ENCODE measurements around the gene PKD2. TPM values are rescaled to one million over a fixed set of nuclear protein-coding genes. Genes with fewer than 3 reads are reported as not detected.

The PKD2 gene
- total and polyA plus RNA-seq, 2 of the 4 experiments (the other 2 are of a cell fraction): 43.8 to 51.3 TPM

- Histone ChIP-seq H3K4me2 (ENCODE audit: low read depth, low read length) (no peak overlapping the region), H3K4me3 (ENCODE audit: insufficient read depth, low read depth, low read length) (no peak overlapping the region), H4K8ac (ENCODE audit: low read depth in 2 of 2, low read length in 2 of 2) (no peak overlapping the region), H4K20me1 (ENCODE audit: insufficient read depth, low read length) (no peaks in the 10 kb centered on the region), H3K4me1 (ENCODE audit: control insufficient read depth, insufficient read depth, low read length) (no peaks in the 10 kb centered on the region), H3K14ac (replicated peaks; ENCODE audit: low read depth, low read length) (no peak overlapping the region), H2AFZ (replicated peaks; ENCODE audit: low read length, poor library complexity) (peak overlapping the region; percentile 29), H3K36me3 (ENCODE audit: control insufficient read depth, insufficient read depth, low read length) (no peaks in the 10 kb centered on the region), H2BK5ac (ENCODE audit: low read depth, low read length, poor library complexity, severe bottlenecking) (no peak overlapping the region), H3K27me3 (ENCODE audit: control insufficient read depth, insufficient read depth, low read length) (no peaks in the 10 kb centered on the region; the same call in 1 of the 2 replicates), H2BK15ac (ENCODE audit: low read depth, low read length) (no peak overlapping the region), H3K9ac (ENCODE audit: low read depth, low read length) (no peak overlapping the region), H2AK9ac (replicated peaks; ENCODE audit: low read depth, low read length, poor library complexity) (no peak overlapping the region), H3K4ac (ENCODE audit: low read depth, low read length) (no peak overlapping the region), H2AK5ac (ENCODE audit: low read depth, low read length) (no peak overlapping the region), H3K9me1 (ENCODE audit: insufficient read depth, low read length) (no peaks in the 10 kb centered on the region), H3K9me3 (ENCODE audit: control insufficient read depth, insufficient read depth, low read length) (no peaks in the 10 kb centered on the region), H2BK120ac (ENCODE audit: low read depth, low read length) (no peak overlapping the region), H3K27ac (ENCODE audit: insufficient read depth, low read length) (no peak overlapping the region), H3K79me1 (ENCODE audit: low read depth in 1 of 2, low read length in 2 of 2) (no peaks in the 10 kb centered on the region), H2BK20ac (ENCODE audit: low read depth, low read length) (no peak overlapping the region), H3K23ac (ENCODE audit: low read depth, low read length) (no peak overlapping the region), H3K56ac (ENCODE audit: extremely low read depth, insufficient read depth, low read length) (no peak overlapping the region), H4K5ac (ENCODE audit: low read depth, low read length) (no peak overlapping the region), H3K18ac (ENCODE audit: low read depth, low read length) (no peak overlapping the region), H4K91ac (ENCODE audit: insufficient read depth, low read depth, low read length) (no peak overlapping the region)
- dilution Hi-C loops (cut with HindIII; ENCODE audit: low sequenced_read_pairs, unreplicated experiment): no loop called here
- ChIA-PET CTCF (interaction anchor here (3.8 kb wide), 1 partner anchor 8 kb away, joined by 18 read pairs; no protein-coding TSS in a partner anchor), POLR2A (ENCODE audit: unreplicated experiment) (no interaction called here)
- WGBS, 2 experiments (ENCODE audit: extremely low coverage in 2 of 2, insufficient read length in 1 of 2): 81% methylated on average over 10 of the region's 21 CpGs; no CpG with 5 or more reads in 1 of the 2 experiments
- DNase-seq (no peak), ATAC-seq (ENCODE audit: low read depth) (no peak)
- no TSS peak for BruUV-seq (replicated peaks)
- in situ Hi-C loops (cut with MboI; ENCODE audit: low sequenced_read_pairs): no loop called here
- intact Hi-C loops (cut with micrococcal nuclease): no loop called here
- TF ChIP-seq CHD1 (IDR thresholded peaks at IDR 0.05; ENCODE audit: low read depth, low read length): no peak
- TF ChIP-seq NFE2L2 (IDR thresholded peaks at IDR 0.05; ENCODE audit: low read depth, low read length): no peak
- no peak for TF ChIP-seq CEBPB (IDR thresholded peaks at IDR 0.05; ENCODE audit: low read depth, low read length)
- TF ChIP-seq SMC3 (IDR thresholded peaks at IDR 0.05; ENCODE audit: low read depth, low read length): no peak
- no peak for TF ChIP-seq USF2 (IDR thresholded peaks at IDR 0.05; ENCODE audit: low read depth, low read length)
- no peak for TF ChIP-seq RAD21 (IDR thresholded peaks at IDR 0.05; ENCODE audit: low read length)
- no peak for TF ChIP-seq RFX5 (IDR thresholded peaks at IDR 0.05; ENCODE audit: low read depth, low read length)
- no peak for TF ChIP-seq MXI1 (IDR thresholded peaks at IDR 0.05; ENCODE audit: borderline replicate concordance, low read depth, low read length)
- no peak for TF ChIP-seq MAFK (IDR thresholded peaks at IDR 0.05; ENCODE audit: low read depth, low read length)
- TF ChIP-seq MAZ (IDR thresholded peaks at IDR 0.05; ENCODE audit: borderline replicate concordance, low read depth, low read length): no peak
- no peak for TF ChIP-seq CTCF (conservative IDR thresholded peaks at IDR 0.05; ENCODE audit: low read depth, low read length)
- no peak for TF ChIP-seq BHLHE40 (IDR thresholded peaks at IDR 0.05; ENCODE audit: low read depth, low read length)
- TF ChIP-seq FOS (IDR thresholded peaks at IDR 0.05; ENCODE audit: low read depth, low read length): no peak
- no peak for TF ChIP-seq POLR2A (IDR thresholded peaks at IDR 0.05; ENCODE audit: low read depth, low read length)
- TF ChIP-seq RCOR1 (IDR thresholded peaks at IDR 0.05; ENCODE audit: insufficient replicate concordance, low read length): no peak
- TF ChIP-seq ELK1 (IDR thresholded peaks at IDR 0.05; ENCODE audit: borderline replicate concordance, low read depth, low read length): no peak
Measured at GRCh38 chr4:87965501-87965975, 41.9 kb upstream of the PKD2 start.

All from IMR-90 (cell line).